ENCODE results near the gene PKDREJ.

The PKDREJ gene

GRCh38 chr22:46275455-46276122 lies 12.4 kb upstream of the PKDREJ start:
- Histone ChIP-seq H3K36me3 (replicated peaks; ENCODE audit: insufficient read depth, low read length) (no peaks in the 10 kb centered on the region), H3K27ac (ENCODE audit: low read length) (no peak overlapping the region)

GRCh38 chr22:46274381-46274780 lies 11.2 kb upstream of the PKDREJ start:
- Histone ChIP-seq H3K27ac (ENCODE audit: low read length) (no peak overlapping the region), H3K4me3 (ENCODE audit: low read length) (no peak overlapping the region), H3K27me3 (replicated peaks; ENCODE audit: insufficient read depth, low read length) (no peaks in the 10 kb centered on the region), H3F3A (ENCODE audit: insufficient read depth, low read length) (no peaks in the 10 kb centered on the region), H3K9ac (ENCODE audit: low read length) (no peak overlapping the region), H2AFZ (ENCODE audit: low read length) (no peak overlapping the region), H3K9me2 (replicated peaks; ENCODE audit: insufficient read depth, low read length) (no peaks in the 10 kb centered on the region), H3K4me2 (ENCODE audit: low read depth, low read length) (no peak overlapping the region), H3K79me2 (ENCODE audit: low read length) (no peaks in the 10 kb centered on the region), H4K20me1 (ENCODE audit: insufficient read depth, low read length) (no peaks in the 10 kb centered on the region), H3K9me3 (replicated peaks; ENCODE audit: insufficient read depth, low read length) (no peaks in the 10 kb centered on the region), H3K36me3 (replicated peaks; ENCODE audit: insufficient read depth, low read length) (no peaks in the 10 kb centered on the region), H3K4me1 (ENCODE audit: low read length) (no peaks in the 10 kb centered on the region)
- no peak for DNase-seq
- TF ChIP-seq CTCF (IDR thresholded peaks at IDR 0.05; ENCODE audit: low read length) (no peak), EZH2phosphoT487 (IDR thresholded peaks at IDR 0.05; ENCODE audit: low read length) (no peak), EZH2 (optimal IDR thresholded peaks at IDR 0.05; ENCODE audit: low read depth, low read length) (no peak)

More at GRCh38 chr22:46275455-46276122, 12.4 kb upstream of the PKDREJ start:
- Histone ChIP-seq H4K20me1 (ENCODE audit: insufficient read depth, low read length) (no peaks in the 10 kb centered on the region), H3K27me3 (replicated peaks; ENCODE audit: insufficient read depth, low read length) (no peaks in the 10 kb centered on the region), H3K4me2 (ENCODE audit: low read depth, low read length) (no peak overlapping the region), H3F3A (ENCODE audit: insufficient read depth, low read length) (no peaks in the 10 kb centered on the region), H3K9ac (ENCODE audit: low read length) (no peak overlapping the region), H2AFZ (ENCODE audit: low read length) (peak overlapping the region; percentile 58; the same call in 1 of the 2 replicates), H3K4me3 (ENCODE audit: low read length) (no peak overlapping the region), H3K79me2 (ENCODE audit: low read length) (no peaks in the 10 kb centered on the region), H3K4me1 (ENCODE audit: low read length) (no peaks in the 10 kb centered on the region), H3K9me3 (replicated peaks; ENCODE audit: insufficient read depth, low read length) (no peaks in the 10 kb centered on the region), H3K9me2 (replicated peaks; ENCODE audit: insufficient read depth, low read length) (no peaks in the 10 kb centered on the region)
- no peak for TF ChIP-seq EZH2 (optimal IDR thresholded peaks at IDR 0.05; ENCODE audit: low read depth, low read length)
- no peak for TF ChIP-seq EZH2phosphoT487 (IDR thresholded peaks at IDR 0.05; ENCODE audit: low read length)
- no peak for TF ChIP-seq CTCF (IDR thresholded peaks at IDR 0.05; ENCODE audit: low read length)
- DNase-seq = no peak

- H3K36me3 ChIP-seq (replicated peaks; ENCODE audit: insufficient read depth, low read length) = no peaks in the 10 kb centered on the region
- no peaks in the 10 kb centered on the region for H3K9me3 ChIP-seq (replicated peaks; ENCODE audit: insufficient read depth, low read length)
- H3K79me2 ChIP-seq (ENCODE audit: low read length) = no peaks in the 10 kb centered on the region
- H3K27ac ChIP-seq (ENCODE audit: low read length) = no peak overlapping the region
- H2AFZ ChIP-seq (ENCODE audit: low read length) = no peak overlapping the region
- no peaks in the 10 kb centered on the region for H4K20me1 ChIP-seq (ENCODE audit: insufficient read depth, low read length)
- H3K9ac ChIP-seq (ENCODE audit: low read length) = no peak overlapping the region
- no peaks in the 10 kb centered on the region for H3F3A ChIP-seq (ENCODE audit: insufficient read depth, low read length)
- H3K4me3 ChIP-seq (ENCODE audit: low read length) = no peak overlapping the region
- no peak for TF ChIP-seq EZH2phosphoT487 (IDR thresholded peaks at IDR 0.05; ENCODE audit: low read length)
- TF ChIP-seq EZH2 (optimal IDR thresholded peaks at IDR 0.05; ENCODE audit: low read depth, low read length) = no peak
- TF ChIP-seq CTCF (IDR thresholded peaks at IDR 0.05; ENCODE audit: low read length) = no peak
- no peak for DNase-seq
- no peak overlapping the region for H3K4me2 ChIP-seq (ENCODE audit: low read depth, low read length)
- no peaks in the 10 kb centered on the region for H3K4me1 ChIP-seq (ENCODE audit: low read length)
- H3K27me3 ChIP-seq (replicated peaks; ENCODE audit: insufficient read depth, low read length) = no peaks in the 10 kb centered on the region
- H3K9me2 ChIP-seq (replicated peaks; ENCODE audit: insufficient read depth, low read length) = no peaks in the 10 kb centered on the region
These were observed 10.4 kb upstream of the PKDREJ start for GRCh38 chr22:46273432-46274148.

All from MM.1S (cell line).